CD4-positive, CD25-positive, alpha-beta regulatory T cell (primary cell): ENCODE measurements around the gene UBN1. TPM values are rescaled to one million over a fixed set of nuclear protein-coding genes. Genes with fewer than 3 reads are reported as not detected.
"Not testable (repeated sequence)": the region's sequence is repeated elsewhere in the genome, so short reads cannot be mapped to it uniquely, and the experiment has no call there.

Experiments
- ATAC-seq, 2 donors: fragments of 150-1000 bp; cut with Tn5 transposase; one replicate each; pipeline ENCODE4 v1.10.0; 2021; ENCODE audit warnings: low read depth in 2 of 2, moderate number of reproducible peaks in 2 of 2, moderate library complexity in 1 of 2
- DNase-seq, 3 donors: peaks; one replicate each; pipeline versions ENCODE4 v3.0.0 to v3.0.0-alpha.2; 2012 to 2022; ENCODE audit warnings: mixed read lengths in 1 of 3
- H3K27ac ChIP-seq: one replicate; pipeline ENCODE4 v1.7.0; 2013; ENCODE audit warnings: mild to moderate bottlenecking, low read length; ENCODE audit not compliant: insufficient read depth, poor library complexity, severe bottlenecking
- H3K27me3 ChIP-seq: one replicate; pipeline ENCODE4 v1.7.0; 2013; ENCODE audit warnings: low read length; ENCODE audit not compliant: control insufficient read depth, insufficient read depth
- H3K36me3 ChIP-seq: one replicate; pipeline ENCODE4 v1.7.0; 2013; ENCODE audit warnings: mild to moderate bottlenecking, low read length, moderate library complexity; ENCODE audit not compliant: control insufficient read depth, insufficient read depth
- H3K4me1 ChIP-seq: 2 replicates; pipeline ENCODE4 v1.7.0; 2013; ENCODE audit warnings: mild to moderate bottlenecking, low read length; ENCODE audit not compliant: insufficient read depth, control insufficient read depth, poor library complexity, severe bottlenecking
- H3K4me3 ChIP-seq: one replicate; pipeline ENCODE4 v1.7.0; 2013; ENCODE audit warnings: low read depth, mild to moderate bottlenecking, low read length, moderate library complexity
- H3K9me3 ChIP-seq, 2 experiments: 1 replicate in 1 of 2; 2 replicates in 1 of 2; pipeline ENCODE4 v1.7.0; 2013; ENCODE audit warnings: low read length in 2 of 2, mild to moderate bottlenecking in 1 of 2, moderate library complexity in 1 of 2; ENCODE audit not compliant: control insufficient read depth in 2 of 2
- H3K27ac Mint-ChIP-seq, 3 donors: one replicate each; pipeline ENCODE4 v1.8.0; 2020 to 2022; ENCODE audit warnings: mild to moderate bottlenecking in 3 of 3, mixed read lengths in 3 of 3, moderate library complexity in 2 of 3
- H3K27me3 Mint-ChIP-seq: one replicate; pipeline ENCODE4 v1.8.0; 2022; ENCODE audit warnings: mild to moderate bottlenecking, mixed read lengths
- H3K36me3 Mint-ChIP-seq: one replicate; pipeline ENCODE4 v1.8.0; 2020; ENCODE audit warnings: mixed read lengths
- H3K4me1 Mint-ChIP-seq, 4 donors: one replicate each; pipeline ENCODE4 v1.8.0; 2020 to 2022; ENCODE audit warnings: mixed read lengths in 4 of 4, mild to moderate bottlenecking in 1 of 4
- H3K4me3 Mint-ChIP-seq, 4 donors: one replicate each; pipeline ENCODE4 v1.8.0; 2020 to 2022; ENCODE audit warnings: mild to moderate bottlenecking in 4 of 4, mixed read lengths in 4 of 4, moderate library complexity in 3 of 4
- H3K9me3 Mint-ChIP-seq, 7 donors: one replicate each; pipeline ENCODE4 v1.8.0; 2020 to 2022; ENCODE audit warnings: mixed read lengths in 7 of 7, mild to moderate bottlenecking in 3 of 7, moderate library complexity in 2 of 7
- polyA plus RNA-seq, 4 donors: library from polyadenylated mRNA; unstranded; fragments of 300-500 nt; fragmentation: Illumina TruSeq; gene quantifications; one replicate each; pipeline ENCODE4 v1.2.3, GENCODE V29; 2021
- total RNA-seq: library from RNA; stranded (reverse); gene quantifications from one replicate; pipeline ENCODE4 v1.2.3, GENCODE V29; 2022

UBN1 gene
- total and polyA plus RNA-seq, 5 donors from 2014 or later: 10.8 to 65.3 (median 11.4) TPM

DNA sequence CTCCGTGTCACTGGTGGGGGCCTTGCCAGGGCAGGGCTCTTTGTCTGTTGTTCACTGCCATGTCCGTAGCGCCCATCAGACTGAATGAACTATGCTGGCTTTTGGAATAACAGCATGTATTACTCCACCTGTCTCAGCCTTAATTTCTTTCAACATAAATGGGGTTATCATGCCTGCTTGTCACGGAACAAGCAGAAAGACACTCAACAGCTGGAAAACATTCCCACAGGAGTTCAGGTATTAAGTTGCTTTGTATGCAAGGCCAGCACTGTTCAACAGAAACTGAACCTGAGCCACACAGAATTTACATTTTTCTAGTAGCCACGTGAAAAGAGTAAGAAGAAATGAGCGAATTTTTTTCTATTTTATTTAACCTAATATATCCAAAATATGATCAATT is 76.6 kb downstream of the UBN1 start:
- DNase-seq (no peak), ATAC-seq (no peak)
- Mint-ChIP-seq H3K4me1 (no peaks in the 10 kb centered on the region), H3K36me3 (no peaks in the 10 kb centered on the region), H3K27me3 (peaks cover 8% of the 10 kb centered on the region), H3K4me3 (no peak overlapping the region), H3K27ac (no peak overlapping the region), H3K9me3 (peaks cover 0 to 17% (median 6%) of the 10 kb centered on the region in 7 donors)
- H3K27ac ChIP-seq: no peak overlapping the region
- H3K27me3 ChIP-seq: no peaks in the 10 kb centered on the region
- peaks cover 8 to 13% of the 10 kb centered on the region in 2 experiments for H3K9me3 ChIP-seq
- no peak overlapping the region for H3K4me3 ChIP-seq
- no peaks in the 10 kb centered on the region for H3K4me1 ChIP-seq
- no peaks in the 10 kb centered on the region for H3K36me3 ChIP-seq

GRCh38 chr16:4924593-4925292 is 77.5 kb downstream of the UBN1 start:
- H3K9me3 ChIP-seq: peaks cover 8 to 13% of the 10 kb centered on the region in 2 experiments
- H3K4me1 ChIP-seq: no peaks in the 10 kb centered on the region
- no peaks in the 10 kb centered on the region for H3K4me1 Mint-ChIP-seq
- peaks cover 0 to 20% (median 6%) of the 10 kb centered on the region in 7 donors for H3K9me3 Mint-ChIP-seq
- no peaks in the 10 kb centered on the region for H3K36me3 ChIP-seq
- H3K27me3 Mint-ChIP-seq: peaks cover 14% of the 10 kb centered on the region
- H3K27ac Mint-ChIP-seq: no peak overlapping the region
- H3K4me3 Mint-ChIP-seq: no peak overlapping the region
- H3K4me3 ChIP-seq: no peak overlapping the region
- no peak for DNase-seq
- no peaks in the 10 kb centered on the region for H3K27me3 ChIP-seq
- ATAC-seq: no peak
- no peak overlapping the region for H3K27ac ChIP-seq
- no peaks in the 10 kb centered on the region for H3K36me3 Mint-ChIP-seq

DNA sequence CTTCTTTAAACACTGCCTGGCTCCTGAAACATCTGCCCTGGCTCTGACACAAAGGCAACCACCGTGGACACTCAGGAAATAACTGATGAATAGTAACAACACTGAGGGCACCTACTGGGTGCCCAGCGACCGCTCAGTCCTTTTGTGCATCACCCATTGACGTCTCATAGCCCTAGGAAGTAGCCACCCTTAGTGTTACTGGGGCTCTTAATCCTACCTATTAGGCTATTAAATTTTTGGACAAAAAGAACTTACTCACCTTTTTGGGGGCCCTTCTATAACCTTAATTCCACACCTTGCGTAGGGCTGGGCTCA is 78.0 kb downstream of the UBN1 start:
- no peak for ATAC-seq

DNA sequence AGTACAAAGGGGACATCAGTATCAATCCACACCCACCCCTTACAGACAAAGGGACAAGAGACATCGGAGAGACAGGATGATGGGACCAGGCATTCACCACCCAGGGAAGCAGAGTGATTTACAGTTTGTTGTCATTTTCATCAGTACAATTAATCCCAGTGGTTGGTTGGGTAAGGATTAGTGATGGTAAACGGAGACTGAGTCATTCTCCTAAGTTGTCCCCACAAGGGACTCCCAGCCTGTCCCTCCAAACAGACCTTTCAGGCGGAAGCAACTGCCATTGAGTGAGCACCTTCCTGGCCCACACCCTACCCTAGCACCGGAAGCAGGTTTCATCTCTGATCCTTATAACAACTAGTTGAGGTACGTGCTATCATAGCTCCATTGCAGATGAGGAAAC is 78.5 kb downstream of the UBN1 start:
- Histone ChIP-seq H3K4me3 (no peak overlapping the region), H3K9me3 (peaks cover 8 to 13% of the 10 kb centered on the region in 2 experiments), H3K27me3 (no peaks in the 10 kb centered on the region), H3K36me3 (no peaks in the 10 kb centered on the region), H3K4me1 (no peaks in the 10 kb centered on the region), H3K27ac (no peak overlapping the region)
- no peaks in the 10 kb centered on the region for H3K36me3 Mint-ChIP-seq
- no peaks in the 10 kb centered on the region for H3K4me1 Mint-ChIP-seq
- H3K27me3 Mint-ChIP-seq: peaks cover 14% of the 10 kb centered on the region
- no peak overlapping the region for H3K27ac Mint-ChIP-seq
- H3K9me3 Mint-ChIP-seq: peaks cover 0 to 20% (median 6%) of the 10 kb centered on the region in 7 donors
- no peak overlapping the region for H3K4me3 Mint-ChIP-seq
- no peak for DNase-seq
- ATAC-seq: no peak

More for the DNA sequence above, 78.0 kb downstream of the UBN1 start:
- Mint-ChIP-seq H3K4me3 (no peak overlapping the region), H3K4me1 (no peaks in the 10 kb centered on the region), H3K27ac (no peak overlapping the region), H3K36me3 (no peaks in the 10 kb centered on the region), H3K27me3 (peaks cover 14% of the 10 kb centered on the region), H3K9me3 (peaks cover 0 to 20% (median 6%) of the 10 kb centered on the region in 7 donors)
- no peaks in the 10 kb centered on the region for H3K4me1 ChIP-seq
- H3K36me3 ChIP-seq: no peaks in the 10 kb centered on the region
- no peak for DNase-seq
- H3K27ac ChIP-seq: no peak overlapping the region
- peaks cover 8 to 13% of the 10 kb centered on the region in 2 experiments for H3K9me3 ChIP-seq
- no peaks in the 10 kb centered on the region for H3K27me3 ChIP-seq
- no peak overlapping the region for H3K4me3 ChIP-seq

- no peaks in the 10 kb centered on the region for H3K4me1 ChIP-seq
- no peak overlapping the region for H3K4me3 ChIP-seq
- Mint-ChIP-seq H3K36me3 (no peaks in the 10 kb centered on the region), H3K27ac (no peak overlapping the region), H3K4me1 (no peaks in the 10 kb centered on the region), H3K4me3 (no peak overlapping the region), H3K27me3 (peaks cover 14% of the 10 kb centered on the region), H3K9me3 (peaks cover 0 to 20% (median 6%) of the 10 kb centered on the region in 7 donors)
- H3K27me3 ChIP-seq: no peaks in the 10 kb centered on the region
- no peak overlapping the region for H3K27ac ChIP-seq
- no peak for ATAC-seq
- no peak for DNase-seq
- H3K36me3 ChIP-seq: no peaks in the 10 kb centered on the region
- peaks cover 8 to 13% of the 10 kb centered on the region in 2 experiments for H3K9me3 ChIP-seq
These were observed 79.6 kb downstream of the UBN1 start for GRCh38 chr16:4926928-4927327.

DNA sequence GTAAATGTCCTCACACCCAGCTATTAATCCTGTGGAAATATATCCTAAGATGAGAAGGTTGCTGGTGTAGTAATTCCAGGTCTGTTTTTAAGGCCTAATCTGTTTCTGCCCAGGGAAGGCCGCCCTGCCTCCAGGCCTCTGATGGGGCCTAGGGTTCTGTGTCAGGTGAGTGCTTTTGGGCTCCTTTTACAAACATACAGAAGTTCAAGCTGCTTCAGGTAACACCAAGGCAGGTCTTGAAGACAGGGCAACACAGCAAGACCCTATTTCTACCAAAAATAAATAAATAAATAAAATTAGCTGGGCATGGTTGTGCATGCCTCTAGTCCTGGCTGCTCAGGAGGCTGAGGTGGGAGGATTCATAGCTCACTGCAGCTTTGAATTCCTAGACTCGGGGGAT is 80.4 kb downstream of the UBN1 start:
- Mint-ChIP-seq H3K27me3 (peaks cover 18% of the 10 kb centered on the region), H3K27ac (no peak overlapping the region), H3K36me3 (no peaks in the 10 kb centered on the region), H3K4me3 (no peak overlapping the region), H3K9me3 (peaks cover 0 to 20% (median 6%) of the 10 kb centered on the region in 7 donors), H3K4me1 (no peaks in the 10 kb centered on the region)
- no peak for DNase-seq
- Histone ChIP-seq H3K4me3 (no peak overlapping the region), H3K36me3 (no peaks in the 10 kb centered on the region), H3K27ac (no peak overlapping the region), H3K4me1 (no peaks in the 10 kb centered on the region), H3K9me3 (peaks cover 8 to 13% of the 10 kb centered on the region in 2 experiments), H3K27me3 (no peaks in the 10 kb centered on the region)
- ATAC-seq: no peak

GRCh38 chr16:4928227-4928626 is 80.9 kb downstream of the UBN1 start:
- peaks cover 20% of the 10 kb centered on the region for H3K27me3 Mint-ChIP-seq
- Histone ChIP-seq H3K27me3 (no peaks in the 10 kb centered on the region), H3K9me3 (peaks cover 8 to 13% of the 10 kb centered on the region in 2 experiments), H3K4me3 (no peak overlapping the region), H3K4me1 (no peaks in the 10 kb centered on the region), H3K36me3 (no peaks in the 10 kb centered on the region), H3K27ac (no peak overlapping the region)
- no peaks in the 10 kb centered on the region for H3K4me1 Mint-ChIP-seq
- H3K36me3 Mint-ChIP-seq: no peaks in the 10 kb centered on the region
- peaks cover 0 to 20% (median 6%) of the 10 kb centered on the region in 7 donors for H3K9me3 Mint-ChIP-seq
- DNase-seq (no peak), ATAC-seq (no peak)
- no peak overlapping the region for H3K4me3 Mint-ChIP-seq
- no peak overlapping the region for H3K27ac Mint-ChIP-seq

DNA sequence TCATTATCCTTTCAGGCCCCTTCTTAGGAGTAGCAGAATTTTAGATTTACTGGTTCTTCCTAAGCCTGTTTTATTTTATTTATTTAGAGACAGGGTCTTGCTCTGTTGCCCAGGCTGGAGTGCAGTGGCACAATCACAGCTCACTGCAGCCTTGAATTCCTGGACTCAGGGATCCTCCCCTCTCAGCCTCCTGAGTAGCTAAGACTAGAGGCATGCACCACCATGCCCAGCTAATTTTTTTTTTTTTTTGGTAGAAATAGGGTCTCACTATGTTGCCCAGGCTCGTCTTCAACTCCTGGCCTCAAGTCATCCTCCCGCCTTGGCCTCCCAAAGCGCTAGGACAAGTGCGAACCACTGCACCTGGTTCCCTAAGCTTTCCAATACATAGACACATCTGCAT is 82.3 kb downstream of the UBN1 start:
- not testable (repeated sequence) for DNase-seq, H3K4me3 ChIP-seq, H3K36me3 ChIP-seq, H3K4me1 ChIP-seq, H3K27me3 ChIP-seq, ATAC-seq, H3K27ac ChIP-seq, H3K4me1 Mint-ChIP-seq, H3K36me3 Mint-ChIP-seq, H3K4me3 Mint-ChIP-seq
- Mint-ChIP-seq H3K9me3 (peaks cover 0 to 20% (median 6%) of the 10 kb centered on the region in 7 donors), H3K27me3 (peaks cover 21% of the 10 kb centered on the region), H3K27ac (peak overlapping the region in 1 of 3 donors; percentile 90)
- peaks cover 8 to 13% of the 10 kb centered on the region in 2 experiments for H3K9me3 ChIP-seq
